ENCODE data around the gene SKAP2.

GRCh38 chr7:26842897-26843296, 21.5 kb downstream of the SKAP2 start:
- TF ChIP-seq CTCF (IDR thresholded peaks at IDR 0.05; ENCODE audit: extremely low read depth in 1 of 2, insufficient read depth in 1 of 2, low read depth in 1 of 2, low read length in 2 of 2) (no peak), JUN (IDR thresholded peaks at IDR 0.05; ENCODE audit: borderline replicate concordance, insufficient read depth, insufficient read length, low read depth) (no peak)
